Thymus (tissue), 11 donors: ENCODE data around the gene KRTAP10-3. TPM values are rescaled to one million over a fixed set of nuclear protein-coding genes. Genes with fewer than 3 reads are reported as not detected.

Experiments
- DNase-seq, 9 donors: peaks; one replicate each; pipeline ENCODE4 v3.0.0-alpha.2; 2013; ENCODE audit warnings: low spot score in 9 of 9, low read depth in 6 of 9, missing footprints in 1 of 9
- H3K27ac ChIP-seq, 2 donors: one replicate each; pipeline ENCODE4 v1.5.1; 2013; ENCODE audit warnings: control low read depth in 1 of 2, low read depth in 1 of 2, low read length in 1 of 2, mild to moderate bottlenecking in 1 of 2, moderate library complexity in 1 of 2
- H3K27me3 ChIP-seq, 2 donors: one replicate each; pipeline ENCODE4 v1.5.1; 2013; ENCODE audit warnings: low read length in 1 of 2; ENCODE audit not compliant: control insufficient read depth in 2 of 2, insufficient read depth in 1 of 2
- H3K36me3 ChIP-seq, 2 donors: one replicate each; pipeline ENCODE4 v1.5.1; 2013; ENCODE audit warnings: low read length in 1 of 2, mild to moderate bottlenecking in 1 of 2, moderate library complexity in 1 of 2; ENCODE audit not compliant: control insufficient read depth in 2 of 2, insufficient read depth in 2 of 2
- H3K4me1 ChIP-seq, 2 donors: one replicate each; pipeline ENCODE4 v1.5.1; 2013; ENCODE audit warnings: low read length in 2 of 2; ENCODE audit not compliant: control insufficient read depth in 2 of 2, insufficient read depth in 2 of 2
- H3K4me3 ChIP-seq, 2 donors: one replicate each; pipeline ENCODE4 v1.5.1; 2013; ENCODE audit warnings: low read length in 2 of 2, control low read depth in 1 of 2, mild to moderate bottlenecking in 1 of 2
- H3K9me3 ChIP-seq, 2 donors: one replicate each; pipeline ENCODE4 v1.5.1; 2013; ENCODE audit warnings: low read length in 1 of 2, mild to moderate bottlenecking in 1 of 2; ENCODE audit not compliant: control insufficient read depth in 2 of 2, insufficient read depth in 1 of 2
- WGBS: extraction: QIAGEN DNeasy Blood & Tissue Kit; methylation state at CpG from one replicate; pipeline ENCODE4 v1.1.7; 2013; 5-methylcytosine and 5-hydroxymethylcytosine counted together
- polyA plus RNA-seq: library from polyadenylated mRNA; stranded (reverse); fragments of 200-250 nt; gene quantifications from one replicate; pipeline ENCODE4 v1.2.3, GENCODE V29; 2013
- total RNA-seq: library from RNA; stranded (reverse); fragments of 120-200 nt; gene quantifications from one replicate; pipeline ENCODE4 v1.2.4, GENCODE V29; 2013
- donor health status: healthy.

The KRTAP10-3 gene
- total and polyA plus RNA-seq, 2 donors: not detected

DNA sequence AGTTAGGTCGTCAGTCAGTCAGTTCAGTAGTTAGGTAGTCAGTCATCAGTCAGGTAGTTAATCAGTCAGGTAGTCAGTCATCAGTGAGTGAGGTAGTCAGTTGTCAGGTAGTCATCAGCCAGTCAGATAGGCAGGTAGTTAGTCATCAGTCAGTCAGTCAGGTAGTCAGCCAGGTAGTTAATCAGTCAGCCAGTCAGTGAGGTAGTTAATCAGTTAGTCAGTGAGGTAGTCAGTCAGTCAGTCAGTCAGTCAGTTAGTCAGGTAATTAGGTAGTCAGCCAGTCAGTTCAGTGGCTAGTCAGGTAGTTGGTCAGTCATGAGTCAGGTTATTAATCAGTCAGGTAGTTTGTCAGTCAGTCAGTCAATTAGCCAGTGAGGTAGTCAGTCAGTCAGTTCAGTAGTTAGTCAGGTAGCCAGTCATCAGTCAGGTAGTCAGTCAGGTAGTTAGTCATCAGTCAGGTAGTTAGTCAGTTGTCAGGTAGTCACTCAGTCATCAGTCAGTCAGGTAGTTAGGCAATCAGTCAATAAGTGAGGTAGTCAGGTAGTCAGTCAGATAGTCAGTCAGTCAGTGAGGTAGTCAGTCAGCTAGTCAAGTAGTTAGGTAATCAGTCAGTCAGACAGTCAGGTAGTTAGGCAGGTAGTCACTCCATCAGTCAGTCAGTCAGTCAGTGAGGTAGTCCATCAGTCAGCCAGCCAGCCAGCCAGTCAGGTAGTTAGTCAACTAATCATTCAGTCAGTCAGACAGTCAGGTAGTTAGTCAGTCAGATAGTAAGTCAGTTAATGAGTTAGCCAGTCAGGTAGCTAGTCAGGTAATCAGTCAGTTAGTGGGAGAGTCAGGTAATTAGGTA is 34.8 kb downstream of the KRTAP10-3 start:
- no peaks in the 10 kb centered on the region for H3K27me3 ChIP-seq
- no peak overlapping the region for H3K4me3 ChIP-seq
- H3K36me3 ChIP-seq: no peaks in the 10 kb centered on the region
- H3K4me1 ChIP-seq: no peaks in the 10 kb centered on the region
- DNase-seq: no peak
- WGBS: 98% methylated on average over 1 of the region's 1 CpG
- H3K27ac ChIP-seq: no peak overlapping the region
- H3K9me3 ChIP-seq: peaks cover 0 to 5% of the 10 kb centered on the region in 2 donors

DNA sequence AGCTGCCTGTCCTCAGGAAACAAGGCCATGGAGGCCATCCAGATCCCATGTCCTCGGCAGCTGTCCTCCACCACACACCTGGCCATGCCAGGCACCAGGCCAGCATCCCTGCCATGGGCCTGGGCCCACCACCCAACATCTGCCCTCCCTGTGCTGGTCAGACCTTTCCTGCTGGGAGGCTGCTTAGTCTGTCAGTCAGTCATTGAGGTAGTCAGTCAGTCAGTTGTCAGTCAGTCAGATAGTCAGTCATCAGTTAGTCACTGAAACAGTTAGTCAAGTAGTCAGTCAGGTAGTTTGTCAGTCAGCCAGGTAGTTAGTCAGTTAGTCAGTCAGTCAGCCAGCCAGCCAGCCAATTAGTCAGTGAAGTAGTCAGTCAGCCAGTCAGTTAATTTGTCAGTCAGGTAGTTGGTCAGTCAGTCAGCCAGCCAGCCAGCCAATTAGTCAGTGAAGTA is 35.8 kb downstream of the KRTAP10-3 start:
- DNase-seq: no peak
- Histone ChIP-seq H3K4me1 (no peaks in the 10 kb centered on the region), H3K27me3 (no peaks in the 10 kb centered on the region), H3K9me3 (peaks cover 0 to 5% of the 10 kb centered on the region in 2 donors), H3K36me3 (no peaks in the 10 kb centered on the region), H3K4me3 (no peak overlapping the region), H3K27ac (no peak overlapping the region)
- WGBS: 93% methylated on average over 1 of the region's 1 CpG

DNA sequence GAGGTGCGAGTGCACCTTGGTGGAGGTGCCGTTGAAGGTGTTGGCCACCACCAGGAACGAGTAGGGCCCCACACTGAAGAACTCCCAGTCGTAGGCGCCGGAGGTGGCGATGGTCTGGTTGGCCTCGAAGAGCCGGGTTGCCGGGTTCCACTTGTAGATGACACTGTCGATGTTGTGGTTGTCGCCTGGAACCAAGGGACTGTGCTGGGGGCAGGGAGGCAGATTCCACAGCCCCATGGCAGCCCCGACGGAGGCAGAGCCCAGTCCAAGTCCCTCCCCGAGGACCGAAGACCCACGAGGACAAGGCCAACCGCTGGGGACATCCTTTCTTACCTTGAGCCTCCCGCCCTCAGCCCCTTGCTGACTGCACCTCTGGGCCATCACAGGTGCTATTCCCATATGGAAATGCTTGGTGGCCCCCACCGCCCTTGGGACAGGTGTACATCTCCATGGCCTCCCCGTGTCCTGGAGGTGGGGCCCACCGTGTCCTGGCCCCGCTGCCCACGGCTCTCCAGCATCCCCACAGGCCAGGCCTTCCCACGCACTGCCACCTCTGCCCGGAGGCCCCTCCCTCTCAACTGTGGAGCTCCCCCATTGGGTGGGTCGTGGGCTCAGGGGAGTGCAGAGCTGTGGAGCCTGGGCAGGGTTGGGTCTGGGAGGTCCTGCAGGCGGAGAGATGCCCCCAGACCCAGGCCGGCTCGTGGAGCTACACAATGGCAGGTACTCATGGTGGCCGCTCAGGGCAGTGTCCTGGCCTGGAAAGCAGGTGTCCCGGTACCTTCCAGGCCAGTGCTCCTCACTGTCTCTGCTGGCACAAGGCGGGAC is 36.5 kb downstream of the KRTAP10-3 start:
- no peak for DNase-seq
- no peak overlapping the region for H3K4me3 ChIP-seq
- no peaks in the 10 kb centered on the region for H3K27me3 ChIP-seq
- no peaks in the 10 kb centered on the region for H3K36me3 ChIP-seq
- WGBS: 93% methylated on average over 33 of the region's 33 CpGs
- H3K4me1 ChIP-seq: no peaks in the 10 kb centered on the region
- H3K9me3 ChIP-seq: peaks cover 0 to 9% of the 10 kb centered on the region in 2 donors
- H3K27ac ChIP-seq: no peak overlapping the region

DNA sequence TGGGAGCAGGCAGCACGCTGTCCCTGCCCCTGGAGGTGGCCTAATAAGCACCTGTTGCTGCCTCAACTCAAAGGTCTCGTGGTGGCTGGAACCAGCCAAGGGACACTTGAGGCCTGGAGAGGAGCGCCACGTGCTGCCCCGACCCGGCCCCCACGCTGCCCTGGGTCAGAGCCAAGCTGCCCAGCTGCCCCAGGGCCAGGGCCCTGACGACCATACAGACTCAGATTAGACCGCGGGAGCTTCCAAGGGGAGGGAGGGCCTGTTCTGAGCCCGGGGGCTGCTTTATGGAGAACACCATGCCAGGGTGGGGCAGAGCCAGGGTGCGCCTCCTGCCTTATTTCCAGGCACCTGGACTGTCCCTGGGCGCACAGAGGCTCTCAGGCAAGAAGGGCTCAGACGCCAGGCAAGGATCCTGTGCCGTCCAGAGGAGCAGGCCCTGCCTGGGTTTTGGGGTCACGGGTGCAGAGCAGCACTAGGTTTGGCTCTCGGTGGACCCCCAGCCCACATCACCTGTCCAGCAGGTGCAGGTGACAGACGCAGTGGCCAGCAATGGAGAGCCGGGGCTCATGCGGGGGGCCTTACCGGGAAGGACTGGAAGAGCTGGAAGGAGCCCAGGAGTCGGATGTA is 37.2 kb downstream of the KRTAP10-3 start:
- 95% methylated on average over 22 of the region's 22 CpGs for WGBS

DNA sequence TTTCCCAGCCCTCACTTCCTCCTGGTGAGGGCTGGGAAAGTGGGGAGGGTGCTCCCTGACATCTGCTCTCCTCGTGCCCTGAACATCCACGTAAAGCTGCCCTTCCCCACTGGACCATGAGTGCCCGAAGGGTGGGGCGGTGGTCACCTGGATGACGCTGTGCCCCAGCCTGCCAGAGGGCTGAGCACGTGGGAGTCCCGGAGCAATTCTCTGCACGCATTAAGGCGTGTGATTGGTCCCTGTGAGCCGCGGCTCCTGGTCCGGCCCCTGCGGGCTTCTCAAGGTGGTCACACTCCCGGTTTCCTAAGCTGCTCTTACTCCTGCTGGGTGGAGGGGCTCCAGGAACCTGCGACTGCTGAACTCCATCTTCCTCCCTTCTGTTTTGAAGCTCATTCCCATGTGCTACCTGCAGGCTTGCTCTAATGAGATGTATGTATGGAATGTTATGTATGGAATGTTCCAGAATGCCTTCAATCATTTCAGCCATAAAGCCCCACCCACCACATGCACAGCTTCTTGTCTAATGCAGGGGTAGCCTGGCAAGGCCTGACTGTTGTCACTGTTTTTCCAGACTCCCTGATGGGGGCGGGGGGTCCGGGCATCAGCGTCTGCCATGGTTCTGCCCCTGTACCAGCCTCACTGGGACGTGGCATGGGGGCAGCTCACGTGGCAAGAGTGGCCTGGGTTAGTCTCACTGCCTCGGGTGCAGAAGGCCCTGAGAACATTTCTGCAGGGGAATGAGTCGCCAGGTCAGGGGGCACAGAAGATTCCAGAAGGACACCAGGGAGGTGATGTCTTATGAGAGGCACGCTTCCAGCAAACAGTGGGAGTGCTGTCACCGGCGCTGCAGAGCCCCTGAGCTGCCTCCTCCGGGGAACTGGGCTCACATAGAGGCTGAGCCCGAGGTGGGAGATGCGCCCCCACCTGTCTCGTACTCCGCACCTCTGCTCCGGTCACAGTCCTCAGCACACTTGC is 38.0 kb downstream of the KRTAP10-3 start:
- DNase-seq: no peak
- peaks cover 0 to 9% of the 10 kb centered on the region in 2 donors for H3K9me3 ChIP-seq
- H3K27me3 ChIP-seq: no peaks in the 10 kb centered on the region
- no peak overlapping the region for H3K27ac ChIP-seq
- H3K4me3 ChIP-seq: no peak overlapping the region
- H3K36me3 ChIP-seq: no peaks in the 10 kb centered on the region
- H3K4me1 ChIP-seq: no peaks in the 10 kb centered on the region
- 93% methylated on average over 31 of the region's 31 CpGs for WGBS

More for the DNA sequence above, 37.2 kb downstream of the KRTAP10-3 start:
- no peak overlapping the region for H3K4me3 ChIP-seq
- H3K36me3 ChIP-seq: no peaks in the 10 kb centered on the region
- DNase-seq: no peak
- peaks cover 0 to 9% of the 10 kb centered on the region in 2 donors for H3K9me3 ChIP-seq
- H3K27me3 ChIP-seq: no peaks in the 10 kb centered on the region
- no peaks in the 10 kb centered on the region for H3K4me1 ChIP-seq
- no peak overlapping the region for H3K27ac ChIP-seq

DNA sequence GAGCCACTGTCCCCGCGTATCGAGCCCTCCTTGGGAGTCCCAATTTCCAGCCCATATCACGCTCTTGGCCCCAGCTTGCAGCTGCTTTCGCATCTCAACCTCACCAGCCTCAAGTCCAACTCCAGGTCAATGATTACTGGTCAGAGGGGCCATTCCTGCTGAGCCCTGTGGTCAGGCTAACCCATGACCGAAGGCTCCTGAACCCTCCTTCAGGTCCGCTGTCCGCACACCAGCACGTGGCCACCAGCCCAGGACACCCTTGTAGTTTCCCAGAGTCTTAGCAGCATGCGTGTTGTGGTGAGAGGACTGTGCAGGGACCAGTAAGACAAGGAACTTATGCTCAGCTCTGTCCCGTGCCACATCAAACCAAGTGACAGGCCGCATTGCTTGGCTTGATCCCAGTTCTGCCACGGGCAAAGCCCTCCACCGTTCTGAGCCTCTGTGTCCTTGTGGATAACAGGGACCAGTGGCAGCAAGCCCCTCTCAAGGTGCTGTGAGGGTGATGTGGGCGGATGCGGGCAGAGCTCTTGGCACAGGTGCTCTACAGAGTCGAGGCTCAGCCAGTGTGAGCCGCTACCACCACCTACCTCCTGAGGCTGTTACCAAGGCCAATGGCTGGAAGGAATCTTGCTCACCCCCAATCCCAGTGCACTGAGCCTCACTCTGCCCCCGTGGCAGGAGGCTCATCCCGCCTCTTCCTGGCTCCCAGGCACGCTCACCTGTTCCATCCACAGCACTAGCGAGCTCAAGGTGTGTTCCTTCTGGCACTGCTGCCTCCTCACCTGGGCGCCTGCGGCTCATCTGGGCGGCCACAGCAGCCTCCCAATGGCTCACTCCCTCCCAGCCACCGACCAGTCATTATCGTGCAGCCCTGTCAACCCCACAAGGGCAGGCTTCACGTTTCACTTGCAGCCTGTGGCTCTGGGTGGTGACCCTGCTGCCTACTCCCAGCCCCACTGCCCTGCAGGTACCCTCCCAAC is 39.0 kb downstream of the KRTAP10-3 start:
- no peak overlapping the region for H3K4me3 ChIP-seq
- no peak for DNase-seq
- H3K27me3 ChIP-seq: no peaks in the 10 kb centered on the region
- no peaks in the 10 kb centered on the region for H3K36me3 ChIP-seq
- H3K9me3 ChIP-seq: peaks cover 0 to 9% of the 10 kb centered on the region in 2 donors
- H3K4me1 ChIP-seq: no peaks in the 10 kb centered on the region
- no peak overlapping the region for H3K27ac ChIP-seq
- WGBS: 92% methylated on average over 28 of the region's 28 CpGs

DNA sequence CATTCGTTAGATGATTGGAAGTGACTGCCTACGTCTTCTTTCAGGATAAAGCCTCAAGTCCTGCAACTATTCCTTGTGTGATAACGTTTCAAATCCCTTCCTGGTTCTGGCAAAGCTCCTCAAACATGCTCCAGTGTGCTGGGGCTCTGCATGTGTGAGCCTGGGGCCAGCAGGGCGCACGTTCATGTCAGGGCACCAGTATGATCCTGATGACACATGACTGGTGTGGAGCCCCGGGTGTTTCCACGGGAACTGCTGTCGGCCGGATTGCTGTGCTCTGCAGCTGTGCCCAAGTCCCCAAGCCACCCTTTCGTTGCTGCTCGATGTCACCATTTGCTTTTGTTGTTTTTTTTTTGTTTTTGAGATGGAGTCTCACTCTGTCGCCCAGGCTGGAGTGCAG is 39.9 kb downstream of the KRTAP10-3 start:
- H3K27me3 ChIP-seq: no peaks in the 10 kb centered on the region
- no peak for DNase-seq
- H3K9me3 ChIP-seq: peaks cover 0 to 9% of the 10 kb centered on the region in 2 donors
- no peak overlapping the region for H3K4me3 ChIP-seq
- 88% methylated on average over 12 of the region's 12 CpGs for WGBS
- no peaks in the 10 kb centered on the region for H3K36me3 ChIP-seq
- no peak overlapping the region for H3K27ac ChIP-seq
- H3K4me1 ChIP-seq: no peaks in the 10 kb centered on the region
